WTC11 (cell line): ENCODE results near the gene SLIT3. TPM values are rescaled to one million over a fixed set of nuclear protein-coding genes. Genes with fewer than 3 reads are reported as not detected.

ENCODE experiments used
- ATAC-seq: fragments of 200-7000 bp; cut with Tn5 transposase; 2 replicates; pipeline ENCODE4 v1.10.0; 2021; ENCODE audit warnings: mild to moderate bottlenecking, moderate library complexity
- CTCF ChIA-PET: fragments of 300-600 bp; sonication (Branson Sonifier 250); formaldehyde crosslinking; loops from one replicate; lab custom pipeline; 2021; ENCODE audit warnings: antibody characterized with exemption; lab: Charles Lee
- POLR2A ChIA-PET: fragments of 350-600 bp; sonication (Branson Sonifier 250); formaldehyde crosslinking; loops from one replicate; lab custom pipeline; 2021; ENCODE audit warnings: antibody characterized with exemption; lab: Charles Lee
- DNase-seq: peaks from one replicate; pipeline ENCODE4 v3.0.0; 2021; ENCODE audit warnings: low spot score
- H3K27ac Mint-ChIP-seq: 2 replicates; pipeline ENCODE4 v1.8.0; 2021; ENCODE audit warnings: mixed read lengths
- H3K27me3 Mint-ChIP-seq: 2 replicates; pipeline ENCODE4 v1.8.0; 2021; ENCODE audit warnings: low read depth, mild to moderate bottlenecking, moderate library complexity, mixed read lengths
- H3K36me3 Mint-ChIP-seq: 2 replicates; pipeline ENCODE4 v1.8.0; 2021; ENCODE audit warnings: mixed read lengths
- H3K4me1 Mint-ChIP-seq: 2 replicates; pipeline ENCODE4 v1.8.0; 2022; ENCODE audit warnings: mixed read lengths
- H3K4me3 Mint-ChIP-seq: 2 replicates; pipeline ENCODE4 v1.8.0; 2021; ENCODE audit warnings: mild to moderate bottlenecking, moderate library complexity, mixed read lengths
- H3K9me3 Mint-ChIP-seq: 2 replicates; pipeline ENCODE4 v1.8.0; 2021; ENCODE audit warnings: mixed read lengths
- IRF2 ChIP-seq: sonication (generic); formaldehyde crosslinking; IDR thresholded peaks from 2 replicates; pipeline ENCODE4 v1.8.0; 2022; ENCODE audit warnings: low read depth, missing genetic modification reagents, borderline replicate concordance
- JUN ChIP-seq: sonication (generic); formaldehyde crosslinking; IDR thresholded peaks from 2 replicates; pipeline ENCODE4 v1.8.0; 2023; ENCODE audit warnings: mild to moderate bottlenecking, missing genetic modification reagents
- MXD4 ChIP-seq: fragments of 250-450 bp; sonication (Bioruptor Pico); IDR thresholded peaks from 2 replicates; pipeline ENCODE4 v1.8.0; 2021; ENCODE audit warnings: mild to moderate bottlenecking, moderate library complexity, borderline replicate concordance
- ZNF263 ChIP-seq: sonication (generic); formaldehyde crosslinking; IDR thresholded peaks from 2 replicates; pipeline ENCODE4 v1.8.1; 2022; ENCODE audit warnings: low read depth, mild to moderate bottlenecking, moderate library complexity, missing genetic modification reagents
- ZNF317 ChIP-seq: sonication (generic); formaldehyde crosslinking; IDR thresholded peaks from 2 replicates; pipeline ENCODE4 v1.8.1; 2023; ENCODE audit warnings: low read depth, mild to moderate bottlenecking, moderate library complexity, missing genetic modification reagents, borderline replicate concordance
- total RNA-seq: library from RNA; stranded (reverse); gene quantifications from 3 replicates; pipeline ENCODE4 v1.2.3, GENCODE V29; 2021
- TF ChIP-seq, protein P1 (sequence below): sonication (generic); formaldehyde crosslinking; IDR thresholded peaks from 2 replicates; pipeline ENCODE4 v1.8.1; 2023; ENCODE audit warnings: mild to moderate bottlenecking, missing genetic modification reagents, borderline replicate concordance
- TF ChIP-seq, protein P2 (sequence below): sonication (generic); formaldehyde crosslinking; IDR thresholded peaks from 2 replicates; pipeline ENCODE4 v1.8.1; 2022; ENCODE audit warnings: low read depth, mild to moderate bottlenecking, moderate library complexity, missing genetic modification reagents, borderline replicate concordance
- TF ChIP-seq, protein P3 (sequence below): sonication (generic); formaldehyde crosslinking; IDR thresholded peaks from 2 replicates; pipeline ENCODE4 v1.8.0; 2022; ENCODE audit warnings: mild to moderate bottlenecking, missing genetic modification reagents

Gene SLIT3
- total RNA-seq, 1 experiment from 2014 or later = 1.9 TPM

DNA sequence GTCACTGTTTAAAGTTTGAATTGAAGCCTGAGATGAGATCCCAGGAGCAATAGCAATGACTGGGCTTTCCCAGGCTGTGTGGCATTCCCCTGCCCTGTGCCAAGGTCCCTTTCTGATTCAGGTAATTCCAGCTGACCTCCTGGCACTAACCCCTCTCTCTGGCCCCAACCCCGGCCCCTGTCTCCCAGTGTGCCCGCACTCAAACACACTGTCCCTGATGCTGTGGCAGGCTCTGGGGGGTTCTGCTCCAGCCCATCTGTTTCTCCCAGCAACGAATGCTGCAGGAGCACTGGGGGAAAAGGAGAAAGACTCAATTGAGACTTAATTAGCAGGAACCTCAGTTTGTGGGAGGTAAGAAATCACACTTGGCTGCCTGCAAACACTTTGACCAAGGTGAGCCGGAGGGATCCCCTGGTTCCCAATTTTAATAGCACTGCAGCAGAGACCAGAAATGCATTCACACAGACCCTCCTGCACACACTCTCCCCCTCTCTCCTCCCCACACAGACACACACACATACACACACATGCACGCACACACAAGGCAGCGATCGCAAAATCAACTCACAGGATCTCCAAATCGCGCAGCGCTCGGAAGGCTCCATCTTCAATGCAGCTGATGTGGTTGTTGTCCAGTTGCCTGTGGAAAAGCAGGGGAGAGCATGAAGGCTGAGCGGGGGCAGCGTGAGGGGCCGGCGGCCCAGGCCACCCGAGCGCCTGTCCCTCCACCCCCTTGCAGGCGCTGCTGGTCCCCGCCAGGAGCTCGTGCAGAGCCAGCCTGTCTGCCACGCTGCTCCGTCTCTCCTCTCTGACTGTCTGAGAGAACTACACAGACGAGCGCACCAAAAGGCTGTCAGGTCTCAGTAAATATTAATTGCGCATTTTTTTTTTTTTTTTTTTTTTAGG is 456.7 kb downstream of the SLIT3 start:
- no peak for TF ChIP-seq ZNF317
- no peak for TF ChIP-seq IRF2 (CRISPR knock-in tag)
- TF ChIP-seq, protein P1, sequence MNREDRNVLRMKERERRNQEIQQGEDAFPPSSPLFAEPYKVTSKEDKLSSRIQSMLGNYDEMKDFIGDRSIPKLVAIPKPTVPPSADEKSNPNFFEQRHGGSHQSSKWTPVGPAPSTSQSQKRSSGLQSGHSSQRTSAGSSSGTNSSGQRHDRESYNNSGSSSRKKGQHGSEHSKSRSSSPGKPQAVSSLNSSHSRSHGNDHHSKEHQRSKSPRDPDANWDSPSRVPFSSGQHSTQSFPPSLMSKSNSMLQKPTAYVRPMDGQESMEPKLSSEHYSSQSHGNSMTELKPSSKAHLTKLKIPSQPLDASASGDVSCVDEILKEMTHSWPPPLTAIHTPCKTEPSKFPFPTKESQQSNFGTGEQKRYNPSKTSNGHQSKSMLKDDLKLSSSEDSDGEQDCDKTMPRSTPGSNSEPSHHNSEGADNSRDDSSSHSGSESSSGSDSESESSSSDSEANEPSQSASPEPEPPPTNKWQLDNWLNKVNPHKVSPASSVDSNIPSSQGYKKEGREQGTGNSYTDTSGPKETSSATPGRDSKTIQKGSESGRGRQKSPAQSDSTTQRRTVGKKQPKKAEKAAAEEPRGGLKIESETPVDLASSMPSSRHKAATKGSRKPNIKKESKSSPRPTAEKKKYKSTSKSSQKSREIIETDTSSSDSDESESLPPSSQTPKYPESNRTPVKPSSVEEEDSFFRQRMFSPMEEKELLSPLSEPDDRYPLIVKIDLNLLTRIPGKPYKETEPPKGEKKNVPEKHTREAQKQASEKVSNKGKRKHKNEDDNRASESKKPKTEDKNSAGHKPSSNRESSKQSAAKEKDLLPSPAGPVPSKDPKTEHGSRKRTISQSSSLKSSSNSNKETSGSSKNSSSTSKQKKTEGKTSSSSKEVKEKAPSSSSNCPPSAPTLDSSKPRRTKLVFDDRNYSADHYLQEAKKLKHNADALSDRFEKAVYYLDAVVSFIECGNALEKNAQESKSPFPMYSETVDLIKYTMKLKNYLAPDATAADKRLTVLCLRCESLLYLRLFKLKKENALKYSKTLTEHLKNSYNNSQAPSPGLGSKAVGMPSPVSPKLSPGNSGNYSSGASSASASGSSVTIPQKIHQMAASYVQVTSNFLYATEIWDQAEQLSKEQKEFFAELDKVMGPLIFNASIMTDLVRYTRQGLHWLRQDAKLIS (CRISPR knock-in tag) = no peak
- TF ChIP-seq, protein P2, sequence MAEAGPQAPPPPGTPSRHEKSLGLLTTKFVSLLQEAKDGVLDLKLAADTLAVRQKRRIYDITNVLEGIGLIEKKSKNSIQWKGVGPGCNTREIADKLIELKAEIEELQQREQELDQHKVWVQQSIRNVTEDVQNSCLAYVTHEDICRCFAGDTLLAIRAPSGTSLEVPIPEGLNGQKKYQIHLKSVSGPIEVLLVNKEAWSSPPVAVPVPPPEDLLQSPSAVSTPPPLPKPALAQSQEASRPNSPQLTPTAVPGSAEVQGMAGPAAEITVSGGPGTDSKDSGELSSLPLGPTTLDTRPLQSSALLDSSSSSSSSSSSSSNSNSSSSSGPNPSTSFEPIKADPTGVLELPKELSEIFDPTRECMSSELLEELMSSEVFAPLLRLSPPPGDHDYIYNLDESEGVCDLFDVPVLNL (CRISPR knock-in tag) = no peak
- TF ChIP-seq MXD4 = no peak
- no peak for TF ChIP-seq JUN (CRISPR knock-in tag)
- TF ChIP-seq, protein P3, sequence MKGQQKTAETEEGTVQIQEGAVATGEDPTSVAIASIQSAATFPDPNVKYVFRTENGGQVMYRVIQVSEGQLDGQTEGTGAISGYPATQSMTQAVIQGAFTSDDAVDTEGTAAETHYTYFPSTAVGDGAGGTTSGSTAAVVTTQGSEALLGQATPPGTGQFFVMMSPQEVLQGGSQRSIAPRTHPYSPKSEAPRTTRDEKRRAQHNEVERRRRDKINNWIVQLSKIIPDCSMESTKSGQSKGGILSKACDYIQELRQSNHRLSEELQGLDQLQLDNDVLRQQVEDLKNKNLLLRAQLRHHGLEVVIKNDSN (CRISPR knock-in tag) = no peak
- no peak for DNase-seq
- Mint-ChIP-seq H3K9me3 (no peaks in the 10 kb centered on the region), H3K36me3 (no peaks in the 10 kb centered on the region), H3K4me3 (no peak overlapping the region), H3K27me3 (peaks cover 43% of the 10 kb centered on the region), H3K4me1 (peaks cover 8% of the 10 kb centered on the region; the same call in 1 of the 2 replicates), H3K27ac (no peak overlapping the region)
- POLR2A ChIA-PET = no interaction called here
- CTCF ChIA-PET = interaction anchor here (0.6 kb wide), 1 partner anchor 25 kb away, joined by 3 read pairs; no protein-coding TSS in a partner anchor
- ATAC-seq = no peak

DNA sequence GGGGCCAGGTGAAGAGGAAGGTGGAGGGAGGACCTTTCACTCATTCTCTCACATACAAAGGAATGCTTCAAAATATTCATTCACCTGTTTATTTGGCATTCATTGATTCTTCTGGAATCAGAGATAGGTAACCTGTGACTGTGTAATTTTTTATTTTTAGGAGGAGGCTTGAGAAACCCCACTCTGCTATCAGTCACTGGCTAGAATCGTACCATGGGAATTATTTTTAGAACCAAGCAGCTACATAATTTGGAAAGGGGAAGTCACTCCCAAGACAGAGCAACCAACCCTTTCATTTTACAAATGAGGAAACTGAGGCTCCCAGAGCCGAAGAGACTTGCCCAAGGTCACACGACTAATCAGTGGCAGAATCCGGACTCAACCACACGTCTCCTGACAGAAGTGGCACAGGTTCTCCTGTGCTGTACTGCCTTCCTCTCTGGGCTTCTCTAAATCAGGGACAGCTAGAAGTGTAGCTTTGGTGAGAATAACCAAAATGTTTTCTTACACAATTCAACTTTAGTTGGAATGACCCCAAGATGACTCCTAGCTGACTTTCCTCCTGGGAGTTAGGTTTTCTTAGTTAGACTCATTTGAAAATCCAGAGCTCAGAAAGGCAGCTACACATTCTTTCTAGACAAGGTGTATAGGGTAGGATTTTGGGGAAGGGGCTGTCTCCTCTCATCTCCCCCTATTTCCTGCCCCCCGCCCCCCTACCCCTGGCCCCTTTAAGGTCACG is 457.5 kb downstream of the SLIT3 start:
- ChIA-PET CTCF (no interaction called here), POLR2A (no interaction called here)
- Mint-ChIP-seq H3K4me1 (peaks cover 8% of the 10 kb centered on the region; the same call in 1 of the 2 replicates), H3K36me3 (no peaks in the 10 kb centered on the region), H3K4me3 (no peak overlapping the region), H3K9me3 (no peaks in the 10 kb centered on the region), H3K27ac (no peak overlapping the region), H3K27me3 (peaks cover 46% of the 10 kb centered on the region)
- no peak for DNase-seq
- no peak for TF ChIP-seq ZNF263
- TF ChIP-seq ZNF317 = no peak
- TF ChIP-seq, protein P1 (CRISPR knock-in tag) = no peak
- no peak for ATAC-seq
